K562 (cell line): Measurements from ENCODE around the gene JPT1. TPM values are rescaled to one million over a fixed set of nuclear protein-coding genes. Genes with fewer than 3 reads are reported as not detected.
A peak's percentile ranks its signal among the peaks of the same experiment; 100 is the strongest.

Source experiments
- FOXK2 ChIP-seq, 2 experiments: fragments of 450-650 bp; IDR thresholded peaks in 1 of 2; conservative IDR thresholded peaks in 1 of 2; 2 replicates each; pipeline ENCODE4 v1.6.1; 2016; ENCODE audit warnings: low read depth in 2 of 2, mild to moderate bottlenecking in 1 of 2
- HINFP ChIP-seq: fragments of 450-650 bp; conservative IDR thresholded peaks from 2 replicates; pipeline ENCODE4 v1.6.1; 2016; ENCODE audit warnings: missing genetic modification characterization, low read depth, mild to moderate bottlenecking, control low read depth, missing compliant biosample characterization
- HMG20B ChIP-seq: fragments of 250-450 bp; sonication (Bioruptor Pico); IDR thresholded peaks from 2 replicates; pipeline ENCODE4 v1.5.0; 2021; ENCODE audit warnings: mild to moderate bottlenecking
- MAFG ChIP-seq: fragments of 450-650 bp; conservative IDR thresholded peaks from 2 replicates; pipeline ENCODE4 v1.6.1; 2016; ENCODE audit warnings: missing genetic modification characterization, missing compliant biosample characterization
- NCOA4 ChIP-seq: fragments of 450-650 bp; IDR thresholded peaks from 2 replicates; pipeline ENCODE4 v1.6.1; 2018; ENCODE audit warnings: mild to moderate bottlenecking; ENCODE audit not compliant: partially characterized antibody
- NFIC ChIP-seq: fragments of 450-650 bp; IDR thresholded peaks from 2 replicates; pipeline ENCODE4 v1.6.1; 2017; ENCODE audit warnings: mild to moderate bottlenecking, inconsistent platforms
- NKRF ChIP-seq: fragments of 450-650 bp; IDR thresholded peaks from 2 replicates; pipeline ENCODE4 v1.6.1; 2016; ENCODE audit warnings: borderline replicate concordance
- PCBP1 ChIP-seq: fragments of 200-400 bp; formaldehyde crosslinking; IDR thresholded peaks from 2 replicates; pipeline ENCODE4 v1.6.1; 2018; ENCODE audit warnings: mild to moderate bottlenecking, low read depth, low read length; ENCODE audit not compliant: poor library complexity, severe bottlenecking
- PKNOX1 ChIP-seq: fragments of 450-650 bp; IDR thresholded peaks from 2 replicates; pipeline ENCODE4 v1.6.1; 2016
- TARDBP ChIP-seq: fragments of 450-650 bp; IDR thresholded peaks from 2 replicates; pipeline ENCODE4 v1.6.1; 2016
- TEAD2 ChIP-seq: fragments of 450-650 bp; IDR thresholded peaks from 2 replicates; pipeline ENCODE4 v1.6.1; 2016; ENCODE audit warnings: missing genetic modification characterization, control low read depth, missing compliant biosample characterization
- ZBTB11 ChIP-seq, 3 experiments: fragments of 200-800 bp in 1 of 3; fragments of 250-450 bp in 1 of 3; fragments of 450-650 bp in 1 of 3; sonication (Bioruptor Pico) in 1 of 3; sonication (Bioruptor generic) in 1 of 3; formaldehyde crosslinking in 1 of 3; IDR thresholded peaks; 2 replicates each; pipeline versions ENCODE4 v1.6.1 to v1.8.0; 2016 to 2022; ENCODE audit warnings: mild to moderate bottlenecking in 2 of 3, missing genetic modification characterization in 2 of 3, missing compliant biosample characterization in 1 of 3, moderate library complexity in 1 of 3
- ZNF609 ChIP-seq: sonication (generic); formaldehyde crosslinking; IDR thresholded peaks from 2 replicates; pipeline ENCODE4 v1.8.1; 2023; ENCODE audit warnings: missing genetic modification reagents, mild to moderate bottlenecking, borderline replicate concordance
- polyA plus RNA-seq, 8 experiments: library from polyadenylated mRNA; depleted of rRNA in 4 of 8; stranded (reverse) in 5 of 8; unstranded in 3 of 8; fragments of >200 nt; fragmentation: Nextera tagmentation in 2 of 8; fragmentation: Illumina TruSeq in 1 of 8; extraction: Ambion mirVana in 2 of 8; extraction: Trizol in 1 of 8; gene quantifications; 2 replicates each; pipeline versions ENCODE4 v1.2.1 to v1.2.3, GENCODE V29; 2011 to 2014; ENCODE audit warnings: inconsistent platforms in 1 of 8, missing spikeins in 1 of 8
- total RNA-seq, 7 experiments: library from RNA; depleted of rRNA in 6 of 7; stranded (reverse); fragments of >200 nt in 6 of 7; fragmentation: Illumina TruSeq in 2 of 7; extraction: Trizol in 2 of 7; gene quantifications; 2 replicates each; pipeline versions ENCODE4 v1.2.1 to v1.2.3, GENCODE V29; 2011 to 2021; ENCODE audit warnings: low replicate concordance in 1 of 7

JPT1 gene
- total and polyA plus RNA-seq, 9 of the 15 experiments (the other 6 are each of a cell fraction or from before 2014, with no cell fraction given): 56.7 to 292 (median 144) TPM

GRCh38 chr17:75181608-75182318 lies 27.5 kb upstream of the JPT1 start (continued):
- no peak for TF ChIP-seq NFIC
- no peak for TF ChIP-seq MAFG (tag)
- TF ChIP-seq HMG20B (CRISPR knock-in tag): no peak
- TF ChIP-seq TARDBP: no peak
- no peak for TF ChIP-seq PKNOX1
- peak; percentile 55 to 64 (median 62); a peak in 3 of 6 replicates for TF ChIP-seq ZBTB11 (CRISPR knock-in tag; IDR thresholded peaks at IDR 0.05)
- TF ChIP-seq PCBP1: no peak
- TF ChIP-seq NCOA4: no peak
- no peak for TF ChIP-seq ZNF609 (CRISPR knock-in tag)
- TF ChIP-seq TEAD2: no peak
- no peak for TF ChIP-seq FOXK2 (conservative IDR thresholded peaks at IDR 0.05 in 1 of 2, IDR thresholded peaks at IDR 0.05 in 1 of 2; ENCODE audit: low read depth in 2 of 2)
- peak; percentile 45; the same call in 1 of the 2 replicates for TF ChIP-seq NKRF
- no peak for TF ChIP-seq HINFP (tag)
